Stimulated activated CD4-positive, alpha-beta T cell treated with anti-CD3 and anti-CD28 coated beads, Interleukin-4, amount 100 ng/mL, for 1 hour (primary cell): ENCODE data around the gene ZNF442.
"Not testable (repeated sequence)": the region's sequence is repeated elsewhere in the genome, so short reads cannot be mapped to it uniquely, and the experiment has no call there.

Source experiments
- DNase-seq: peaks from one replicate; pipeline ENCODE4 v3.0.0-alpha.2; 2020

The ZNF442 gene

DNA sequence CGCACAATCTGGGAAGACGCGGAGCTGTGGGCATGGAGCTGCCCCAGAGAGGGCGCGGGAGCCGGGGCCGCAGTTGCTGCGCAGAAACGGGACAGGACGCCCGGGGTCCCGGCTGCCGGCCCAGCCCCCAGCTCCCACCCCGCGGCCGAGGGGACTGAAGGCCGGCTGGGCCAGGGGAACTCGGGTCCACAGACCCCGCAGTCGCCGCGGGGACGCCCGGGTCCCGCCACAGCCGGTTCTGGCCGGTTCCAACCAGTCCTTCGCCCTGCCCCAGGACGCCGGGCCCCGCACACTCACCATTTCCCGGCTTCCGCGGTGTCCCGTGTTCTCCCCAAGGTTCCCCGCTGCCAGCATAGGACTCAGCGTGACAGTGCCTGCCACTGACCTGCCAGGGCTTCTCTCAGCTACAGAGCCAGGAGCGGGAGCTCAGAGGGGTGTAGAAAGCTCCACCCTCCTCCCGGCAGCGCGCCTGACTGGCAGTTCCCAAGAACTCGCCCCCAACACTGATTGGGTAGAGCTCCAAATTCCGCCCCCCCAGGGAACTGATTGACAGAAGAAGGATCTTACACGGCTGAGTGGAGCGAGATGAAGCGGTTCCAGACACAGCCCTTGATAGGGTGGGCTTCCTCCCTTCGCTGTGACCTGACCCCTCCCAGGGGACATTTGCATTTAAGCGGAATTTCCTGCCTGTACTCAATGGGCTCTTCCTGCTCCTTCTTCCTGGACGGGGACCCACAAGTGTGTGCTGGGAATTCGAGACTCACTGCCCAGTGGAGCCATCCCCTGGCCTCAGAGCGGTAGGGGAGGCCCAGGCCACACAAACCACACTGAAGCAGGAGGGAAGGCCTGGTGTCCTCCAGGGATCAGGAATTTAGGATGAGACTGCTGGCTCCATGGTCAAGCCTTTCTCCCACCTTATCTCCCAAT, at the start of gene ZNF442:
Gene ZNF442, minus strand, starts transcription at position 448 of the 927 bp plus-strand sequence. CDS start 2,052 bp downstream, outside the sequence.
- peak; percentile 83 for DNase-seq

GRCh38 chr19:12411893-12412292, 46.4 kb upstream of the ZNF442 start:
- no peak for DNase-seq

GRCh38 chr19:12400633-12401502, 35.4 kb upstream of the ZNF442 start, which contains the start of gene ZNF799:
Gene ZNF799 (minus strand): TSS chr19:12401271. CDS start chr19:12401070, 201 bp downstream.
- peak; percentile 83 for DNase-seq

DNA sequence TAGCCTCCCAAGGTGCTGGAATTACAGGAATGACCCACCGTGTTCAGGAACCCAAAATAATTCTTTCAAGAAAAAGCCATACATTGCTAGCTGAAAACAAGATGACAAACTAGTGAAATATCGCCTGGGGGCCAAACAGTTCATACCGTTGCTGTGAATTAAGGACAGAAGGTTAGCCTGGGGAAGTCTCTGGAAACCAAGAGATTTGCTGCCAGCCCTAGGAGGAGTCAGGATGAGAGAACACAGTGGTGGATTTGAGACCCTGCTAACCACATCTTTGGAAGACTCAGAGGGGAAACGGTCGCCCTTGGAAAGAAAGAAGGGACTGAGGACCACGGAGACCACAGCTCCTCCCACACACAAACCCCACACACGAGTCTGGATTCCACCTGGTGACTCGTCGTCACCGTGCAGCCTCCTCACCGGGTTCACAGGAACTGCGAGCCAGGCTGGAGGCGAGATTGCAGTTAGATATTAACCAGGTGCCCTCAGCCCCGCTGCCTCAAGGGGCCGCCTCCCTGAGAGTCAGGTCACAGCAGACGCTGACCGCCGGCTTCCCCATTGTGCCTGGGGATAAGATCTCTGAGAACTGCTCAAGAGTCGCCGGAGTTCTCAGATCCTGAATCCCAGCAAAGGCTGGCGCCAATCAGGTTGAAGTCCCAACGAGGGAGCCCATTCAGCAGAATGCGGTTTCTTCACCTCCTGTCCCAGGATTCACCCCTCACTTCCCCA, 34.6 kb upstream of the ZNF442 start:
- peak; percentile 13 for DNase-seq

DNA sequence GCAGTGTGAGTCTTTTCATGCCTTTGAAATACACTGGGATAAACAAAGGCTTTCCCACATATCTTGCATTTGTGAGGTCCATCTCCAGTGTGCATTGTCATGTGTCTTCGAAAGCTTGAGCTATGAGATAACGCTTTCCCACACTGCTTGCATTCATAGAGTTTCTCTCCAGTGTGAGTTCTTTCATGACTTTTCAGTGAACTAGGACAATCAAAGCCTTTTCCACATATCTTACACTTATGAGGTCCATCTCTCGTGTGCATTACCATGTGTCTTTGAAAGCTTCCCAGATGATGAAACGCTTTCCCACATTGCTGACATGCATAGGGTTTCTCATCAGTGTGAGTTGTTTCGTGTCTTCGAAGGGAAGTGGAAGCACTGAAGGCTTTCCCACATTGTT, 25.7 kb upstream of the ZNF442 start:
- not testable (repeated sequence) for DNase-seq

- DNase-seq = not testable (repeated sequence)
Observed at GRCh38 chr19:12386365-12386764, 20.9 kb upstream of the ZNF442 start.

- no peak for DNase-seq
Observed at GRCh38 chr19:12380444-12380737, 14.9 kb upstream of the ZNF442 start.

DNA sequence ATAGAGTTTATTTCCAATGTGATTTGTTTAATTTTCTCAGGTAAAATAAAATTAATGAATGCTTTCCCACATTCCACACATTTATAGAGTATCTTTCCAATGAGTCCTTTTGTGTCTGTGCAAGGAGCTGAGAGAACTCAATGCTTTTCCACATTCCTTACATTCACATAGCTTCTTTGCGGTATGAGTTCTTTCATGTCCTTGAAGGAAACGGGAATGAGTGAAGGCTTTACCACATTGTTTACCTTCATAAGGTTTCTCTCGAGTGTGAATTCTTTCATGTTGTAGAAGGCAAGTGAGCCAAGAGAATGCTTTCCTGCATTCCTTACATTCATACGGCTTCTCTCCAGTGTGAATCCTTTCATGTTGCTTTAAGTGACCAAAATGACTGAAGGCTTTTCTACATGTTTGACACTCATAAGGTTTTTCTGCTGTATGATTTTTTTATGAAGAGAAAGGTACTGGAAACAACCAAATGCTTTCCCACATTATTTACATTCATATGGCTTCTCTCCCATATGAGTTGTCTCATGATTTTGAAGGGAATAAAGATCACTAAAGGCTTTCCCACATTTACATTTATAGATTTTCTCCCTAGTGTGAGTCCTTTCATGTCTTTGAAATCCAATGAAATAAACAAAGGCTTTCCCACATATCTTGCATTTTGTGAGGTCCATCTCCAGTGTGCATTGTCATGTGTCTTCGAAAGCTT, 14.4 kb upstream of the ZNF442 start:
- no peak for DNase-seq

DNA sequence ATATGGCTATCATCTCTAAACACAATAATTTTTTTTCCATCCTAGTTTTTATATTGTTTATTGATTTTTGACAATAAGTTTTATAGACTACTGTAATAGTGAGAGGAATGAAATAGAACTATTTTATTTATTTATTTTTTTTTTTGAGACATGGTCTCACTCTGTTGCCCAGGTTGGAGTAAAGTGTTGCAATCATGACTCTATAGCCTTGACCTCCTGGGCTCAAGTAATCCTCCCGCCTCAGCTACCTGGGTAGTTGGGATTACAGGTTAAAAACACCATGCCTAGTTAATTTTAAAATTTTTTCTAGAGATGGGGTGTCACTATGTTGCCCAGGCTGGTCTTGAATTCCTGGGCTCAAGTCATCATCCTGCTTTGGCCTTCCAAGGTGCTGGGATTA, 8.5 kb upstream of the ZNF442 start:
- DNase-seq = no peak

DNA sequence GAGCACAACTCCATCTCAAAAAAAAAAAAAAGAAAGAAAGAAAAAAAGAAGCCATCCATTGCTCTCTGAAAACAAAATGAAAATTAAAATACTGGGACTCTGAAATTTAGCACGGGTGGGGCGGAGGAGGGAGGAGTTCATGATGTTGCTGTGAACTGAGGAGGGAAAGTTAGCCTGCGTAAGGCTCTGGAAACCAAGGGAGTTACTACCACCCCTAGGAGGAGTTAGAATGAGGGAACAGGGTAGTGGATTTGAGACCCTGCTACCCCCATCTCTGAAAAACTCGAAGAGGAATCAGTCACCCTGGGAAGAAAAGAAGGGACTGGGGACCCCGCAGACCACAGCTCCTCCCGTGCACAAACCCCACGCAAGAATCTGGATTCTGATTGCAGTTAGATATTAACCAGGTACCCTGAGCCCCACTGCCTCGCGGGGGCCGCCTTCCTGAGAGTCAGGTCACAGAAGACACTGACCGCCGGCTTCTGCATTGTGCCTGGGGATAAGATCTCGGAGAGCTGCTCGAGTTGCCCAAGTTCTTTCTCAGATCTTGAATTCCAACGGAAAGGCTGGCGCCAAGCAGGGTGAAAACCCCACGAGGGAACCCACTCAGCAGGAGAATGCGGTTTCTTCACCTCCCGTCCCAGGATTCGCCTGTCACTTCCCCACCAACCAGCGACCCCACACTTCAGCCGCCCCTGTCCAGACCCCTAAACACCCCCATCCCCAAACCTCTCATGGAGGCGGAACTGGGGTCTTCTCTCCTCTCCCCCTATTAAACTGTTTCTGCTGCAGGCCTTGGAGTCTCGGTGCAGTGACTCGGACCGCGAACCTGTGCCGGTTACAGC, 870 bp downstream of the ZNF442 start:
- peak; percentile 5 for DNase-seq

- DNase-seq = not testable (repeated sequence)
Observed at GRCh38 chr19:12362236-12362635, 3.2 kb downstream of the ZNF442 start.

DNA sequence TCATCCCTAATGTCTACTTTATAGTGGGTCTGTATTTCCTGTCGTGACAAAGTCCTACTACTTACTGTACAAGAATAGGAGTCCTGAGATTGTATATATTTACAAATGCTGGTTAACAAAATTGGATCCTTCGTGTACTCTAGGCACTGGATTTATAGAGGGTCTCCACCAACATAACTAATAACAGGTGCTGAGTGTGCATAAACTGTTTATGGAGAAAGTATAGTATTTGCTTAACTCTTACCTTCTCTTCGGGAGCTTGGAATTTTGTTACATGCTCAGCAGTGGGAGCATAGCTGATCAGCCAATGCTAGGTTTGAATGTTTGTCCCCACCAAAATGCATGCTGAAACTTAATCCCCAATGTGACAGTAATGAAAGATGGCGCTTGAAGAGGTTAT, 12.1 kb downstream of the ZNF442 start:
- DNase-seq = no peak

GRCh38 chr19:12350890-12351197, 14.6 kb downstream of the ZNF442 start:
- DNase-seq = no peak

DNA sequence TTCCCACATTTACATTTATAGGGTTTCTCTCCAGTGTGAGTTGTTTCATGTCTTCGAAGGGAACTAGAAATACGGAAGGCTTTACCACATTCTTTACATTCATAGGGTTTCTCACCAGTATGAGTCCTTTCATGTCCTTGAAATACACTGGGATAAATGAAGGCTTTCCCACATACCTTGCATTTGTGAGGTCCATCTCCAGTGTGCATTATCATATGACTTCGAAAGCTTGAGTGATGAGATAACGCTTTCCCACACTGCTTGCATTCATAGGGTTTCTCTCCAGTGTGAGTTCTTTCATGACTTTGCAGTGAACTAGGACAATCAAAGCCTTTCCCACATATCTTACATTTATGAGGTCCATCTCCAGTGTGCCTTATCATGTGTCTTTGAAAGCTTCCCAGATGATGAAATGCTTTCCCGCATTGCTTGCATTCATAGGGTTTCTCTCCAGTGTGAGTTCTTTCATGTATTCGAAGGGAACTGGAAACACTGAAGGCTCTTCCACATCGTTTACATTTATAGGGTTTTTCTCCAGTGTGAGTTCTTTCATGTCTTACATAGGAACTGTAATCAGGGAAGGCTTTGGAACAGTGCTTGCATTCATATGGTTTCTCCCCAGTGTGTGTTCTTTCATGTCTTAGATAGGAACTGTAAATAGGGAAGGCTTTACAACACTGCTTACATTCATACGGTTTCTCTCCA, 15.1 kb downstream of the ZNF442 start:
- DNase-seq = no peak

DNA sequence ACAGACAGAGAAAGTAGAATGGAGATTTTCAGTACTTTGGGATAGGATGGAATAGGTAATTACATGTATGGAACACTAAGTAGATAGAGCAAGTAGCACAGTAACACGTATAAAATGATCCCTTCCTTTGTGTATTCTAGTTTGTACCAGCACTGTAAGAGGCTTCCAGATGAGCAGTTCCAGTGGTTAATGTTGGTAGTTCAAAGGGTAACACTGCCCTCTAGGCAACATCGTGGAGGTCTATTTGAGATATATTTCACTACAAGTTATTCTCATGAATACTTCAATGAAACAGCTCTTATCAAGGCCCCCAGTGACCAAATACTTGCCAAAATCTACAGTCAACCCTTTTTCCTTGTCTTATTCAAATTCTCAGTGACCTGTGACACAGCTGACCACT, 18.6 kb downstream of the ZNF442 start:
- DNase-seq = no peak

DNA sequence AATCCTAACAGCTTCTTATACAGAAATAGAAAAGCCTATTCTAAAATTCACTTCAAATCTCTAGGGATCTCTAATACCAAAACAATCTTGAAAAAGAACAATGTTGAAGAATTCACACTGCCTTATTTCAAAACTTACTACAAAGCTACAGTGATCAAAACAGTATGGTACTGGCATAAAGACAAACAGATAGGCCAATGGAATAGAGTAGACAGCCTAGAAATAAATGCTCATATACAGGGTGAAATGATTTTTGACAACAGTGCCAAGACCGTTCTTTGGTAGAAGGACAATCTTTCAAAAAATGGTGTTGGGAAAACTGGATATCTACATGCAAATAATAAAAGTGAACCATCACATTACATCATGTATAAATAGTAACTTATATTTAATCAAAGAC, 20.3 kb downstream of the ZNF442 start:
- no peak for DNase-seq

DNA sequence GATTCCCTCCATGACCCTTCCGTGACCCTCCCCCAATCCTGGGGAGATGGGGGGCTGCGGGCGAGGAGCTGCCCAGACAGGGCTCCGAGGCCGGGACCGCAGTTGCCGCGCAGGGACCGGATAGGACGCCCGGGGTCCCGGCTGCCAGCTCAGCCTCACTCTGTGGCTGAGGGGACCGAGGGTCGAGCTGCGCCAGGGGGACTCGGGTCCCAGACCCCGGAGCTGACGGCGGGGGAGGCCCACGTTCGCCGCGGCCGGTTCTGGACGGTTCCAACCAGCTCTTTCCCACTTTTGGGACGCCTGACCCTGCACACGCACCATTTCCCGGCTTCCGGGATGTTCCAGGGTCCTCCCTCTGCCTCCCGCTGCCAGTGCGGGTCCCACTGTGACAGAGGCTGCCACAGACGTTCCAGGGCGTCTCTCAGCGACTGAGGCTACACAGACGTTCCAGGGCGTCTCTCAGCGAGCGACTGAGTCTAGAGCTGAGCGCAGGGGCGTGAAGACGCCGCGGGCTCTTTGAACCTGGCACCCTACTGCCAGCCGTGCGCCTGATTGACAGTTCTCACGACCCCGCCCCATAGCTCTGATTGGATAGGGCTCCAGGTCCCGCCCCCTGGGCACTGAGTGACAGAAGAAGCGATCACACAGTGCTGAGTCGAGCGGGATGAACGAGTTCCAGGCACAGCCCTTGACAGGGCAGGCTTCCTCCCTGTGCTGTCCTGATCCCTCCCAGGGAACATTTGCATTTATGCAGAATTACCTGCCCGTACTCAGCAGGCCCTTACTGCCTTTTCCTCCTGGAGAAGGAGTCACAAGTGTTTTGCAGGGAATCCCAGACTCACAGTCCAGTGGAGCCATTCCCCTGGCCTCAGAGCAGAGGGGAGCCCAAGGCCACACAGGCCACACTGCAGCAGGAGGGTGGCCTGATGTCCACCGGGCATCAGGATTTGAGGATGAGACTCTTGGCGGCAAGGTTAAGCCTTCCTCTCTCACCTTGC, 32.0 kb downstream of the ZNF442 start, which contains the start of gene ZNF563:
Gene ZNF563, minus strand, starts transcription at position 472 of the 998 bp plus-strand sequence. Its CDS starts 151 bp downstream, at position 321.
- peak; percentile 98 for DNase-seq

DNA sequence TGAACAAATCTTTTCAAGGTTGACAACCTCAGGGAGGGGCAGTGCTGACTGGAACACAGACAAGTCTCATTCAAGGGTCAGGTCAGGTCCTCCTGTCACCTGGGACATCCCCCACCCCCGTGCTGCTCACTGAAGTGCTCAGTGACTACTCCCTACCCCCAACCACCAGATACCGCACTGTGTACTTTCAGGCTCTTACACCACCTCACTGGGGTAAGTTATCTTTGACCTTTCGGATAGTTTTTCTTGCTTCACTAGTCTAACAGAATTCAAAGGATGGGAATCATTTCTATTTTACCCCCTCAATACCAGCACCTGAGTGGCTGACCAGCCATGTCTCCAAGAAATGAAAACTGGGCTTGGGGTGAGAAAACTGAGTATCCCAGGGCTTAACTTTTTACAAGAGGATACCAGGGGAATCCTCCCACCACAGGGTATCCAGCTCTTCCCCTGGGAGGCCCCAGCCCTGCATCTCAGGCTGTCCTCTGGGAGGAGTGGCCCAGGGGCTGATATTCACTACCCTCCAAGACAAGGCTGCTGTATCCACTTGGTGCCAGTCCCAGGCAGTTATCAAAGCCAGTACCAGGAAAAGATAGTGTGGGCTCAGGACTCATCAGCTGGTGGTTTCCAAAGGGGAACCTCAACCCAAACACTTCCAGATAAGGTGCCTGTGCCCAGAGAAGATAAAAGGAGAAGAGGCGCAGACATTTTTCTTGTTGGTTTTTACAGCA, 34.1 kb downstream of the ZNF442 start:
- DNase-seq = peak; percentile 77

DNA sequence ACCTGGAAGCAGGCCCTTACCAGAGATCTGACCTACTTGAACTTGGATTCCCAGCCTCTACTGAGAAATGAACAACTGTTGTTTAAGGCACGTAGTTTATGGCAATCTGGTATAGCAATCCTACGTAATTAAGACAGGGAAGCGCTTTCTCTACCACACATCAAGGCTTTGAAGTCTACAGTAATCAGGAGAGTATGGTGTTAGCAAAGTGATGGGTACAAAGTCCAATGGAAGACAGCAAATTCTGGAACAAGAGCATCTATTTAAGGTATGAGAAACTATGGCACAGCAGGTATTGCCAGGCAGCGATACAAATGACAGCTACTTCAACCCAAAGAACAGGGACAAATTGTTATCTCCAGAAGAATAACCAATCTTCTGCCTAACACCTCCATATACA, 35.1 kb downstream of the ZNF442 start:
- no peak for DNase-seq
